K562 treated with DMSO at 1 percent for 24 hours (cell line): ENCODE data around the gene PCDHGA2. TPM values are rescaled to one million over a fixed set of nuclear protein-coding genes. Genes with fewer than 3 reads are reported as not detected.

Experiments
- total RNA-seq: library from RNA; unstranded; fragments of 300-600 nt; gene quantifications from 2 replicates; pipeline ENCODE4 v1.2.3, GENCODE V29; 2022; ENCODE audit warnings: low read depth; ENCODE audit not compliant: insufficient read depth

Gene PCDHGA2
- total RNA-seq, 1 experiment from 2014 or later: 0.63 TPM

Other genes with a start within 250 kb of the PCDHGA2 start
- 0.44 and 0.59 TPM in 2 replicates for gene PCDHB2, start 244.1 kb upstream of the PCDHGA2 start, total RNA-seq
- gene PCDHB3, start 238.3 kb upstream of the PCDHGA2 start, total RNA-seq: 0.31 and 0.35 TPM in 2 replicates
- gene PCDHB4, start 216.9 kb upstream of the PCDHGA2 start, total RNA-seq: 0.08 TPM in 1 of 2 replicates, not detected in the other
- gene PCDHB5, start 203.6 kb upstream of the PCDHGA2 start, total RNA-seq: 0.23 TPM in 1 of 2 replicates, not detected in the other
- not detected in 2 replicates for gene PCDHB6, start 188.7 kb upstream of the PCDHGA2 start, total RNA-seq
- gene PCDHB7, start 166.1 kb upstream of the PCDHGA2 start, total RNA-seq: 0.06 TPM in 1 of 2 replicates, not detected in the other
- gene PCDHB8, start 161.0 kb upstream of the PCDHGA2 start, total RNA-seq: 0.09 TPM in 1 of 2 replicates, not detected in the other
- not detected in 2 replicates for gene PCDHB16, start 156.4 kb upstream of the PCDHGA2 start, total RNA-seq
- gene PCDHB9, start 151.6 kb upstream of the PCDHGA2 start, total RNA-seq: not detected in 2 replicates
- not detected in 2 replicates for gene PCDHB10, start 146.4 kb upstream of the PCDHGA2 start, total RNA-seq
- 0.13 TPM in 1 of 2 replicates, not detected in the other for gene PCDHB11, start 139.1 kb upstream of the PCDHGA2 start, total RNA-seq
- not detected in 2 replicates for gene PCDHB12, start 130.0 kb upstream of the PCDHGA2 start, total RNA-seq
- 0.16 and 0.22 TPM in 2 replicates for gene PCDHB13, start 124.8 kb upstream of the PCDHGA2 start, total RNA-seq
- gene PCDHB14, start 115.4 kb upstream of the PCDHGA2 start, total RNA-seq: 0.21 TPM in 1 of 2 replicates, not detected in the other
- gene PCDHB15, start 93.4 kb upstream of the PCDHGA2 start, total RNA-seq: 0.35 and 0.52 TPM in 2 replicates
- gene SLC25A2, start 34.7 kb upstream of the PCDHGA2 start, total RNA-seq: not detected in 2 replicates
- 95.8 and 97.2 TPM in 2 replicates for gene TAF7, start 18.0 kb upstream of the PCDHGA2 start, total RNA-seq
- 0.16 and 0.29 TPM in 2 replicates for gene PCDHGA1, start 8.2 kb upstream of the PCDHGA2 start, total RNA-seq
- gene PCDHGA3, start 5.1 kb downstream of the PCDHGA2 start, total RNA-seq: 0.50 and 0.89 TPM in 2 replicates
- 0.43 and 0.52 TPM in 2 replicates for gene PCDHGB1, start 11.3 kb downstream of the PCDHGA2 start, total RNA-seq
- 0.52 and 1.2 TPM in 2 replicates for gene PCDHGA4, start 16.3 kb downstream of the PCDHGA2 start, total RNA-seq
- gene PCDHGB2, start 21.2 kb downstream of the PCDHGA2 start, total RNA-seq: 0.51 and 0.63 TPM in 2 replicates
- 0.22 and 0.44 TPM in 2 replicates for gene PCDHGA5, start 25.4 kb downstream of the PCDHGA2 start, total RNA-seq
- 0.51 and 0.56 TPM in 2 replicates for gene PCDHGB3, start 31.5 kb downstream of the PCDHGA2 start, total RNA-seq
- 0.27 and 0.39 TPM in 2 replicates for gene PCDHGA6, start 35.1 kb downstream of the PCDHGA2 start, total RNA-seq
- 0.37 TPM in 2 replicates for gene PCDHGA7, start 44.0 kb downstream of the PCDHGA2 start, total RNA-seq
- gene PCDHGB4, start 48.9 kb downstream of the PCDHGA2 start, total RNA-seq: 0.12 and 0.16 TPM in 2 replicates
- 0.43 and 0.49 TPM in 2 replicates for gene PCDHGA8, start 53.9 kb downstream of the PCDHGA2 start, total RNA-seq
- 0.42 and 0.75 TPM in 2 replicates for gene PCDHGB5, start 59.2 kb downstream of the PCDHGA2 start, total RNA-seq
- 0.17 TPM in 1 of 2 replicates, not detected in the other for gene PCDHGA9, start 64.0 kb downstream of the PCDHGA2 start, total RNA-seq
- gene PCDHGB6, start 69.3 kb downstream of the PCDHGA2 start, total RNA-seq: 0.16 and 0.27 TPM in 2 replicates
- 0.07 TPM in 1 of 2 replicates, not detected in the other for gene PCDHGA10, start 74.2 kb downstream of the PCDHGA2 start, total RNA-seq
- not detected in 2 replicates for gene PCDHGB7, start 78.9 kb downstream of the PCDHGA2 start, total RNA-seq
- 0.15 TPM in 1 of 2 replicates, not detected in the other for gene PCDHGA11, start 82.3 kb downstream of the PCDHGA2 start, total RNA-seq
- 0.06 TPM in 1 of 2 replicates, not detected in the other for gene PCDHGA12, start 91.7 kb downstream of the PCDHGA2 start, total RNA-seq
- gene PCDHGC3, start 137.2 kb downstream of the PCDHGA2 start, total RNA-seq: not detected in 2 replicates
- not detected in 2 replicates for gene PCDHGC4, start 146.3 kb downstream of the PCDHGA2 start, total RNA-seq
- gene PCDHGC5, start 150.3 kb downstream of the PCDHGA2 start, total RNA-seq: not detected in 2 replicates